SK-N-SH (cell line): ENCODE results near the gene UBE2I. TPM values are rescaled to one million over a fixed set of nuclear protein-coding genes. Genes with fewer than 3 reads are reported as not detected.

Experiments used
- CTCF ChIA-PET: fragments of 300-600, 350-600 bp; formaldehyde crosslinking; extraction: SDS; loops from one replicate; lab custom pipeline; 2021; lab: Yijun Ruan, JAX
- POLR2A ChIA-PET: fragments of 350-600 bp; sonication (Branson Sonifier 250); formaldehyde crosslinking; extraction: SDS; loops from one replicate; lab custom pipeline; 2020; ENCODE audit warnings: antibody characterized with exemption, inconsistent platforms; lab: Yijun Ruan, JAX
- DNase-seq: peaks from one replicate; pipeline ENCODE4 v3.0.0; 2012
- H2AFZ ChIP-seq: fragments of 200-600 bp; sonication (generic); 2 replicates; pipeline ENCODE4 v1.8.1; 2016; ENCODE audit warnings: antibody characterized with exemption, mild to moderate bottlenecking, low read depth
- H3F3A ChIP-seq: fragments of 200-600 bp; sonication (generic); replicated peaks from 2 replicates; pipeline ENCODE3; 2016; ENCODE audit warnings: antibody characterized with exemption, mild to moderate bottlenecking; ENCODE audit not compliant: insufficient read depth
- H3K27ac ChIP-seq, 2 experiments: fragments of 200-500 bp in 1 of 2; fragments of 200-600 bp in 1 of 2; sonication (Bioruptor generic) in 1 of 2; sonication (generic), shearing (Covaris generic) in 1 of 2; 2 replicates each; pipeline versions ENCODE4 v1.5.1 to v1.6.1; 2014 to 2016; ENCODE audit warnings: low read depth in 2 of 2, inconsistent platforms in 1 of 2, low read length in 1 of 2, mild to moderate bottlenecking in 1 of 2, mixed read lengths in 1 of 2
- H3K27me3 ChIP-seq: fragments of 200-600 bp; sonication (generic), shearing (Covaris generic); 2 replicates; pipeline ENCODE4 v1.6.1; 2016; ENCODE audit warnings: mixed run types; ENCODE audit not compliant: insufficient read depth
- H3K36me3 ChIP-seq, 2 experiments: fragments of 200-500 bp in 1 of 2; fragments of 200-600 bp in 1 of 2; sonication (Bioruptor generic) in 1 of 2; sonication (generic) in 1 of 2; replicated peaks in 1 of 2; 2 replicates each; pipeline versions ENCODE3 to v1.5.1; 2014 to 2016; ENCODE audit warnings: low read length in 1 of 2, mild to moderate bottlenecking in 1 of 2; ENCODE audit not compliant: insufficient read depth in 2 of 2, control insufficient read depth in 1 of 2
- H3K4me1 ChIP-seq, 2 experiments: fragments of 200-500 bp in 1 of 2; fragments of 200-600 bp in 1 of 2; sonication (Bioruptor generic) in 1 of 2; sonication (generic), shearing (Covaris generic) in 1 of 2; 2 replicates each; pipeline versions ENCODE4 v1.5.1 to v1.6.1; 2014 to 2016; ENCODE audit warnings: low read depth in 1 of 2, low read length in 1 of 2, mixed run types in 1 of 2; ENCODE audit not compliant: insufficient read depth in 2 of 2, control insufficient read depth in 1 of 2
- H3K4me2 ChIP-seq: fragments of 200-600 bp; sonication (generic), shearing (Covaris generic); 2 replicates; pipeline ENCODE4 v1.6.1; 2017; ENCODE audit warnings: mixed run types
- H3K4me3 ChIP-seq, 2 experiments: fragments of 200-500 bp in 1 of 2; fragments of 200-600 bp in 1 of 2; sonication (Bioruptor generic) in 1 of 2; sonication (generic), shearing (Covaris generic) in 1 of 2; 2 replicates each; pipeline versions ENCODE4 v1.5.1 to v1.8.1; 2014 to 2016; ENCODE audit warnings: low read depth in 2 of 2, inconsistent platforms in 1 of 2, low read length in 1 of 2, mild to moderate bottlenecking in 1 of 2, mixed read lengths in 1 of 2, moderate library complexity in 1 of 2
- H3K79me2 ChIP-seq: fragments of 200-600 bp; sonication (generic); 2 replicates; pipeline ENCODE4 v1.8.1; 2017; ENCODE audit warnings: mild to moderate bottlenecking; ENCODE audit not compliant: insufficient read depth
- H3K9ac ChIP-seq: fragments of 200-600 bp; sonication (generic); 2 replicates; pipeline ENCODE4 v1.6.1; 2017; ENCODE audit warnings: mixed run types
- H3K9me2 ChIP-seq: fragments of 200-600 bp; sonication (generic); 2 replicates; pipeline ENCODE4 v1.6.1; 2017; ENCODE audit warnings: mixed run types
- H3K9me3 ChIP-seq: fragments of 200-600 bp; sonication (generic); 2 replicates; pipeline ENCODE4 v1.6.1; 2017; ENCODE audit warnings: mixed run types, mild to moderate bottlenecking, moderate library complexity
- H4K20me1 ChIP-seq: fragments of 200-600 bp; sonication (generic); 2 replicates; pipeline ENCODE4 v1.6.1; 2017; ENCODE audit warnings: mild to moderate bottlenecking, mixed run types; ENCODE audit not compliant: insufficient read depth
- ELF1 ChIP-seq: IDR thresholded peaks from 2 replicates; pipeline ENCODE4 v1.4.0; 2012
- EZH2phosphoT487 ChIP-seq: fragments of 200-600 bp; sonication (generic); IDR thresholded peaks from 2 replicates; pipeline ENCODE4 v1.6.1; 2017; ENCODE audit warnings: low read depth, mixed run types, mild to moderate bottlenecking, antibody characterized with exemption, moderate library complexity, borderline replicate concordance
- FOSL2 ChIP-seq: IDR thresholded peaks from 2 replicates; pipeline ENCODE4 v1.4.0; 2012; ENCODE audit warnings: low read depth, mild to moderate bottlenecking, moderate library complexity, borderline replicate concordance
- GABPA ChIP-seq: IDR thresholded peaks from 2 replicates; pipeline ENCODE4 v1.4.0; 2012; ENCODE audit warnings: low read depth, mild to moderate bottlenecking
- GATA2 ChIP-seq: sonication (generic); formaldehyde crosslinking; IDR thresholded peaks from 2 replicates; pipeline ENCODE4 v1.5.0; 2020; ENCODE audit warnings: mild to moderate bottlenecking, missing genetic modification reagents
- MEF2A ChIP-seq: IDR thresholded peaks from 2 replicates; pipeline ENCODE4 v1.4.0; 2012; ENCODE audit warnings: low read depth, borderline replicate concordance
- RCOR1 ChIP-seq: fragments of 150-350 bp; IDR thresholded peaks from 2 replicates; pipeline ENCODE4 v1.6.1; 2017; ENCODE audit warnings: antibody characterized with exemption, low read length
- RFX5 ChIP-seq: IDR thresholded peaks from 2 replicates; pipeline ENCODE4 v1.6.1; 2012; ENCODE audit warnings: mild to moderate bottlenecking, improper control_type of control experiment, low read length
- RXRA ChIP-seq: IDR thresholded peaks from 2 replicates; pipeline ENCODE4 v1.4.0; 2012; ENCODE audit warnings: low read depth, mild to moderate bottlenecking, borderline replicate concordance
- TCF12 ChIP-seq: IDR thresholded peaks from 2 replicates; pipeline ENCODE4 v1.4.0; 2012
- TEAD4 ChIP-seq: IDR thresholded peaks from 2 replicates; pipeline ENCODE4 v1.4.0; 2012; ENCODE audit warnings: mild to moderate bottlenecking, borderline replicate concordance; ENCODE audit not compliant: insufficient read depth
- WGBS: methylation state at CpG from one replicate; pipeline ENCODE4 v1.1.6; 2017; ENCODE audit warnings: low lambda C conversion rate; 5-methylcytosine and 5-hydroxymethylcytosine counted together
- polyA plus RNA-seq, 3 experiments: library from polyadenylated mRNA; depleted of rRNA; stranded (reverse); fragments of >200 nt; gene quantifications; 2 replicates each; pipeline ENCODE4 v1.2.3, GENCODE V29; 2012
- TF ChIP-seq, protein P1 (sequence below): IDR thresholded peaks from 2 replicates; pipeline ENCODE4; 2012
- TF ChIP-seq, protein P2 (sequence below): IDR thresholded peaks from 2 replicates; pipeline ENCODE4 v1.4.0; 2012; ENCODE audit warnings: low read depth
- TF ChIP-seq, protein P3 (sequence below): IDR thresholded peaks from 2 replicates; pipeline ENCODE4 v1.6.1; 2012; ENCODE audit warnings: mild to moderate bottlenecking, low read depth, low read length, moderate library complexity
- TF ChIP-seq, protein P4 (sequence below): fragments of 150-350 bp; IDR thresholded peaks from 2 replicates; pipeline ENCODE4 v1.6.1; 2016; ENCODE audit warnings: mild to moderate bottlenecking, low read depth, low read length
- TF ChIP-seq, protein P5 (sequence below): IDR thresholded peaks from 2 replicates; pipeline ENCODE4 v1.4.0; 2012; ENCODE audit warnings: low read depth, borderline replicate concordance

The UBE2I gene
- polyA plus RNA-seq, 1 of the 3 experiments (the other 2 are of a cell fraction): 107 TPM

DNA sequence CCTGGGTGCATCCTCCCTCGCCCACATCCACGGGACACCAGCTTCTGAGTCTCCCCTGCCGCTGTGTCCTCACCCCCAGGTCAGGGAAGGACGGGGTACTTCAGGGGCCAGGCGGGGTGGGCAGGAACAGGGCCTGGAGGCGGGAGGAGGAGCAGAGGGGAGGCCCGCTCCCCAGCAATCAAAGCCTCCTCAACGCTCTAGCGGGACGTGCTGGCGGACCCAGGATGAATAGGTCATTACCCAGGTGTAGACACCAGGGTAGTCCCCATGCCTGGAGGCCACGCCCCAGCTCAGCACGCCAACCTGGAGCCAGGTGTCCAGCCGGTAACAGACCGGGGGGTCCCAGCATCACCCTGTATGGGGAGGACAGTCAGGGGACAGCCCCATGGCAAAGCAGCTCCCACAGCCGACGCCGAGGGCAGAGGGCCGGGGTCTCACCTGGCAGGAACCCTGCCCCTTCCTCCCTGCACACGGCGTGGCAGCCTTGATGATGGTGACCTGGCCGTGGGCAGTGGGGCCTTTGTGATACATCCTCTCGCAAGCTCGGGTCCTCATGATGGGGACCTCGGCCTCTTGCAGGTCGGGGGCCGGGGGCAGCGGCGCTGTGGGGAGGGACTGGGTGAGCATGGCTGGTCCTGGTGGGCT lies 29.4 kb upstream of the UBE2I start:
- Histone ChIP-seq H3K27me3 (peaks cover 86% of the 10 kb centered on the region), H3F3A (no peaks in the 10 kb centered on the region), H4K20me1 (no peaks in the 10 kb centered on the region), H3K27ac (no peak overlapping the region), H3K9me2 (no peaks in the 10 kb centered on the region), H3K4me1 (no peaks in the 10 kb centered on the region; a peak in 1 of 4 replicates), H3K9me3 (no peaks in the 10 kb centered on the region), H3K4me3 (no peak overlapping the region), H2AFZ (no peak overlapping the region), H3K36me3 (no peaks in the 10 kb centered on the region), H3K4me2 (no peak overlapping the region), H3K79me2 (no peaks in the 10 kb centered on the region), H3K9ac (no peak overlapping the region)
- TF ChIP-seq TEAD4: no peak
- TF ChIP-seq, protein P1, sequence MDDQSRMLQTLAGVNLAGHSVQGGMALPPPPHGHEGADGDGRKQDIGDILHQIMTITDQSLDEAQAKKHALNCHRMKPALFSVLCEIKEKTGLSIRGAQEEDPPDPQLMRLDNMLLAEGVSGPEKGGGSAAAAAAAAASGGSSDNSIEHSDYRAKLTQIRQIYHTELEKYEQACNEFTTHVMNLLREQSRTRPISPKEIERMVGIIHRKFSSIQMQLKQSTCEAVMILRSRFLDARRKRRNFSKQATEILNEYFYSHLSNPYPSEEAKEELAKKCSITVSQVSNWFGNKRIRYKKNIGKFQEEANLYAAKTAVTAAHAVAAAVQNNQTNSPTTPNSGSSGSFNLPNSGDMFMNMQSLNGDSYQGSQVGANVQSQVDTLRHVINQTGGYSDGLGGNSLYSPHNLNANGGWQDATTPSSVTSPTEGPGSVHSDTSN: no peak
- TF ChIP-seq FOSL2: no peak
- TF ChIP-seq RXRA: no peak
- TF ChIP-seq EZH2phosphoT487: no peak
- no peak for TF ChIP-seq GABPA
- TF ChIP-seq, protein P2, sequence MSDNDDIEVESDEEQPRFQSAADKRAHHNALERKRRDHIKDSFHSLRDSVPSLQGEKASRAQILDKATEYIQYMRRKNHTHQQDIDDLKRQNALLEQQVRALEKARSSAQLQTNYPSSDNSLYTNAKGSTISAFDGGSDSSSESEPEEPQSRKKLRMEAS: no peak
- TF ChIP-seq MEF2A: no peak
- TF ChIP-seq TCF12: no peak
- TF ChIP-seq GATA2 (CRISPR knock-in tag): no peak
- TF ChIP-seq, protein P3, sequence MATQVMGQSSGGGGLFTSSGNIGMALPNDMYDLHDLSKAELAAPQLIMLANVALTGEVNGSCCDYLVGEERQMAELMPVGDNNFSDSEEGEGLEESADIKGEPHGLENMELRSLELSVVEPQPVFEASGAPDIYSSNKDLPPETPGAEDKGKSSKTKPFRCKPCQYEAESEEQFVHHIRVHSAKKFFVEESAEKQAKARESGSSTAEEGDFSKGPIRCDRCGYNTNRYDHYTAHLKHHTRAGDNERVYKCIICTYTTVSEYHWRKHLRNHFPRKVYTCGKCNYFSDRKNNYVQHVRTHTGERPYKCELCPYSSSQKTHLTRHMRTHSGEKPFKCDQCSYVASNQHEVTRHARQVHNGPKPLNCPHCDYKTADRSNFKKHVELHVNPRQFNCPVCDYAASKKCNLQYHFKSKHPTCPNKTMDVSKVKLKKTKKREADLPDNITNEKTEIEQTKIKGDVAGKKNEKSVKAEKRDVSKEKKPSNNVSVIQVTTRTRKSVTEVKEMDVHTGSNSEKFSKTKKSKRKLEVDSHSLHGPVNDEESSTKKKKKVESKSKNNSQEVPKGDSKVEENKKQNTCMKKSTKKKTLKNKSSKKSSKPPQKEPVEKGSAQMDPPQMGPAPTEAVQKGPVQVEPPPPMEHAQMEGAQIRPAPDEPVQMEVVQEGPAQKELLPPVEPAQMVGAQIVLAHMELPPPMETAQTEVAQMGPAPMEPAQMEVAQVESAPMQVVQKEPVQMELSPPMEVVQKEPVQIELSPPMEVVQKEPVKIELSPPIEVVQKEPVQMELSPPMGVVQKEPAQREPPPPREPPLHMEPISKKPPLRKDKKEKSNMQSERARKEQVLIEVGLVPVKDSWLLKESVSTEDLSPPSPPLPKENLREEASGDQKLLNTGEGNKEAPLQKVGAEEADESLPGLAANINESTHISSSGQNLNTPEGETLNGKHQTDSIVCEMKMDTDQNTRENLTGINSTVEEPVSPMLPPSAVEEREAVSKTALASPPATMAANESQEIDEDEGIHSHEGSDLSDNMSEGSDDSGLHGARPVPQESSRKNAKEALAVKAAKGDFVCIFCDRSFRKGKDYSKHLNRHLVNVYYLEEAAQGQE: no peak
- TF ChIP-seq, protein P4, sequence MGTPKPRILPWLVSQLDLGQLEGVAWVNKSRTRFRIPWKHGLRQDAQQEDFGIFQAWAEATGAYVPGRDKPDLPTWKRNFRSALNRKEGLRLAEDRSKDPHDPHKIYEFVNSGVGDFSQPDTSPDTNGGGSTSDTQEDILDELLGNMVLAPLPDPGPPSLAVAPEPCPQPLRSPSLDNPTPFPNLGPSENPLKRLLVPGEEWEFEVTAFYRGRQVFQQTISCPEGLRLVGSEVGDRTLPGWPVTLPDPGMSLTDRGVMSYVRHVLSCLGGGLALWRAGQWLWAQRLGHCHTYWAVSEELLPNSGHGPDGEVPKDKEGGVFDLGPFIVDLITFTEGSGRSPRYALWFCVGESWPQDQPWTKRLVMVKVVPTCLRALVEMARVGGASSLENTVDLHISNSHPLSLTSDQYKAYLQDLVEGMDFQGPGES: no peak
- TF ChIP-seq RCOR1: no peak
- TF ChIP-seq RFX5: no peak
- TF ChIP-seq, protein P5, sequence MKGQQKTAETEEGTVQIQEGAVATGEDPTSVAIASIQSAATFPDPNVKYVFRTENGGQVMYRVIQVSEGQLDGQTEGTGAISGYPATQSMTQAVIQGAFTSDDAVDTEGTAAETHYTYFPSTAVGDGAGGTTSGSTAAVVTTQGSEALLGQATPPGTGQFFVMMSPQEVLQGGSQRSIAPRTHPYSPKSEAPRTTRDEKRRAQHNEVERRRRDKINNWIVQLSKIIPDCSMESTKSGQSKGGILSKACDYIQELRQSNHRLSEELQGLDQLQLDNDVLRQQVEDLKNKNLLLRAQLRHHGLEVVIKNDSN: no peak
- no peak for TF ChIP-seq ELF1
- ChIA-PET POLR2A (no interaction called here), CTCF (interaction anchor here (2.3 kb wide), 1 partner anchor 21 kb away, joined by 15 read pairs; no protein-coding TSS in a partner anchor)
- WGBS: 28% methylated on average over 13 of the region's 29 CpGs
- DNase-seq: no peak
